HepG2 (cell line): Measurements from ENCODE around the gene SLC13A3. TPM values are rescaled to one million over a fixed set of nuclear protein-coding genes. Genes with fewer than 3 reads are reported as not detected.

ENCODE experiments used
- ARNT ChIP-seq: fragments of 450-650 bp; IDR thresholded peaks from 2 replicates; pipeline ENCODE4 v1.6.1; 2017
- DPF2 ChIP-seq: sonication (generic); formaldehyde crosslinking; IDR thresholded peaks from 2 replicates; pipeline ENCODE4 v1.4.0; 2020; ENCODE audit warnings: mild to moderate bottlenecking, low read depth, missing genetic modification reagents, borderline replicate concordance
- EHMT2 ChIP-seq: fragments of 200-600 bp; sonication (generic); IDR thresholded peaks from 2 replicates; pipeline ENCODE4 v1.7.0; 2017; ENCODE audit warnings: antibody characterized with exemption, low read depth, low read length, borderline replicate concordance
- ELF3 ChIP-seq: IDR thresholded peaks from 2 replicates; pipeline ENCODE4 v1.6.1; 2016; ENCODE audit warnings: missing genetic modification reagents, missing compliant biosample characterization
- ERF ChIP-seq: IDR thresholded peaks from 2 replicates; pipeline ENCODE4 v1.6.1; 2018; ENCODE audit warnings: missing biosample characterization, missing genetic modification reagents
- FOSL1 ChIP-seq: sonication (generic); formaldehyde crosslinking; IDR thresholded peaks from 2 replicates; pipeline ENCODE4 v1.9.0; 2021; ENCODE audit warnings: missing genetic modification reagents, borderline replicate concordance
- GATA4 ChIP-seq: sonication (generic); IDR thresholded peaks from 2 replicates; pipeline ENCODE4 v1.6.1; 2016; ENCODE audit warnings: antibody characterized with exemption, low read depth, borderline replicate concordance
- GLI4 ChIP-seq: sonication (generic); formaldehyde crosslinking; IDR thresholded peaks from 2 replicates; pipeline ENCODE4 v1.5.1; 2020; ENCODE audit warnings: missing genetic modification reagents, mild to moderate bottlenecking, moderate library complexity, borderline replicate concordance
- HDAC1 ChIP-seq: sonication (generic); formaldehyde crosslinking; IDR thresholded peaks from 2 replicates; pipeline ENCODE4 v1.5.1; 2020; ENCODE audit warnings: mild to moderate bottlenecking, missing genetic modification reagents
- HNRNPL ChIP-seq: fragments of 200-400 bp; formaldehyde crosslinking; IDR thresholded peaks from 2 replicates; pipeline ENCODE4 v1.6.1; 2017; ENCODE audit warnings: mild to moderate bottlenecking, low read depth, low read length
- ISL2 ChIP-seq: sonication (generic); formaldehyde crosslinking; IDR thresholded peaks from 2 replicates; pipeline ENCODE4 v1.5.0; 2020; ENCODE audit warnings: missing genetic modification reagents
- KLF12 ChIP-seq: sonication (generic); formaldehyde crosslinking; IDR thresholded peaks from 2 replicates; pipeline ENCODE4 v1.4.0; 2020; ENCODE audit warnings: missing genetic modification reagents, borderline replicate concordance
- MYNN ChIP-seq: sonication (generic); formaldehyde crosslinking; IDR thresholded peaks from 2 replicates; pipeline ENCODE4 v1.4.0; 2020; ENCODE audit warnings: mild to moderate bottlenecking, low read depth, missing genetic modification reagents
- NFE2L2 ChIP-seq: fragments of 150-350 bp; IDR thresholded peaks from 2 replicates; pipeline ENCODE4 v1.6.1; 2014; ENCODE audit warnings: low read length
- ZFP41 ChIP-seq: sonication (generic); formaldehyde crosslinking; IDR thresholded peaks from 2 replicates; pipeline ENCODE4 v1.4.0; 2020; ENCODE audit warnings: mild to moderate bottlenecking, missing genetic modification reagents, borderline replicate concordance
- ZNF451 ChIP-seq: sonication (generic); formaldehyde crosslinking; IDR thresholded peaks from 2 replicates; pipeline ENCODE4 v1.5.0; 2020; ENCODE audit warnings: mild to moderate bottlenecking, missing genetic modification reagents
- polyA plus RNA-seq, 8 experiments: library from polyadenylated mRNA; depleted of rRNA in 3 of 8; stranded (reverse) in 7 of 8; unstranded in 1 of 8; fragments of >200 nt; fragmentation: Illumina TruSeq in 4 of 8; extraction: Trizol in 4 of 8; gene quantifications; 2 replicates each; pipeline versions ENCODE4 v1.2.1 to v1.2.3, GENCODE V29; 2011 to 2016; ENCODE audit warnings: low read depth in 4 of 8, missing spikeins in 1 of 8, mixed read lengths in 1 of 8; ENCODE audit not compliant: insufficient read depth in 1 of 8
- total RNA-seq, 5 experiments: library from RNA; depleted of rRNA; stranded (reverse); fragments of >200 nt; fragmentation: Illumina TruSeq; extraction: Trizol; gene quantifications; 2 replicates each; pipeline ENCODE4 v1.2.3, GENCODE V29; 2016; ENCODE audit warnings: low read depth in 1 of 5
- TF ChIP-seq, protein P1 (sequence below): sonication (generic); formaldehyde crosslinking; IDR thresholded peaks from 2 replicates; pipeline ENCODE4 v1.5.0; 2020; ENCODE audit warnings: missing genetic modification reagents, mild to moderate bottlenecking, borderline replicate concordance
- TF ChIP-seq, protein P2 (sequence below), 2 experiments: sonication (generic) in 1 of 2; formaldehyde crosslinking in 1 of 2; IDR thresholded peaks; 2 replicates each; pipeline versions ENCODE4 v1.4.0 to v1.6.1; 2016 to 2020; ENCODE audit warnings: borderline replicate concordance in 1 of 2, low read depth in 1 of 2, mild to moderate bottlenecking in 1 of 2, missing genetic modification reagents in 1 of 2
- TF ChIP-seq, protein P3 (sequence below): sonication (generic); formaldehyde crosslinking; IDR thresholded peaks from 2 replicates; pipeline ENCODE4 v1.9.0; 2021; ENCODE audit warnings: missing genetic modification reagents, borderline replicate concordance
- TF ChIP-seq, protein P4 (sequence below): sonication (generic); formaldehyde crosslinking; IDR thresholded peaks from 2 replicates; pipeline ENCODE4 v1.8.0; 2022; ENCODE audit warnings: mild to moderate bottlenecking, missing genetic modification reagents, borderline replicate concordance

Gene SLC13A3
- total and polyA plus RNA-seq, 2 of the 13 experiments (the other 11 are each of a cell fraction or from before 2014, with no cell fraction given), result 66.5 to 76.0 TPM

DNA sequence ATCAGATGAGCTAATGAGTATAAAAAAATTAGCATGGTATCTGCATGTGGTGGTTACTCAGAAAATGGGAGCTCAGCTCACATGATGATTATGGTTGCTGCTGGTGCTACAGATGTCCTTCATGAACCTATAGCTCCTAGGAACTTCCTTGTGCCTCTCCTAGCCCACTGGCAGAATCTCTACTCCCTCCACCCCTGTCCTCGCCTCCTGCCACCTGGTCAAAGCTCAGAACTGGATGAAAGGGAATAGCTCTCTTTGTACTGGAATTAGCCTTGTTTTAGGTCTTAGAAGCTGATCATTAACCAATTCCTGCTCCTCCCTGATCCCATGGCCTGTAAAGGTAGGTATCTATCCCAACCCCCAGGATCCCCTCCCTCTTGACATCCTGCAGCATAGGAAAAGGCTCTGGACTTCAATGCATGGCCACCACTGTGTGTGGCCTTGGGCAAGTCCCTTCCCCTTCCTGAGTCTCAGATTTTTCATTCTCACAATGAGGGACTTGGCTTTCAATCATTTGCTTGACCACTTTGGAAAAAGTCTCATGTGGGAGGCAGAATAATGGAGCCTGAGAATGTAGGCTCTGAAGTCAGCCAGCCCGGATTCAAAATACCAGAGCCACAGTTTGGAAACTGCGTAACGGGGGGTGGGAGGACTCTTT is 43.9 kb downstream of the SLC13A3 start (continued):
- TF ChIP-seq HNRNPL (no peak), GLI4 (CRISPR knock-in tag) (no peak), GATA4 (peak; percentile 80; the same call in 1 of the 2 replicates), MYNN (CRISPR knock-in tag) (peak; percentile 35; the same call in 1 of the 2 replicates), DPF2 (CRISPR knock-in tag) (peak; percentile 89), ISL2 (CRISPR knock-in tag) (peak; percentile 71; the same call in 1 of the 2 replicates), FOSL1 (CRISPR knock-in tag) (no peak), ELF3 (CRISPR knock-in tag) (peak; percentile 96), ERF (CRISPR knock-in tag) (peak; percentile 91), ZNF451 (CRISPR knock-in tag) (peak; percentile 44; the same call in 1 of the 2 replicates), ZFP41 (CRISPR knock-in tag) (no peak), EHMT2 (peak; percentile 74), NFE2L2 (no peak), ARNT (no peak), KLF12 (CRISPR knock-in tag) (0 out of 2 replicates have a peak, but pooled peaks have one; percentile 8), HDAC1 (CRISPR knock-in tag) (peak; percentile 69)
- TF ChIP-seq, protein P1, sequence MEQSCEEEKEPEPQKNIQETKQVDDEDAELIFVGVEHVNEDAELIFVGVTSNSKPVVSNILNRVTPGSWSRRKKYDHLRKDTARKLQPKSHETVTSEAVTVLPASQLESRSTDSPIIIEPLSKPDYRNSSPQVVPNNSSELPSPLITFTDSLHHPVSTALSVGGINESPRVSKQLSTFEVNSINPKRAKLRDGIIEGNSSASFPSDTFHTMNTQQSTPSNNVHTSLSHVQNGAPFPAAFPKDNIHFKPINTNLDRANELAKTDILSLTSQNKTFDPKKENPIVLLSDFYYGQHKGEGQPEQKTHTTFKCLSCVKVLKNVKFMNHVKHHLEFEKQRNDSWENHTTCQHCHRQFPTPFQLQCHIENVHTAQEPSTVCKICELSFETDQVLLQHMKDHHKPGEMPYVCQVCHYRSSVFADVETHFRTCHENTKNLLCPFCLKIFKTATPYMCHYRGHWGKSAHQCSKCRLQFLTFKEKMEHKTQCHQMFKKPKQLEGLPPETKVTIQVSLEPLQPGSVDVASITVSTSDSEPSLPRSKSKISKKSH (CRISPR knock-in tag), result no peak
- TF ChIP-seq, protein P2, sequence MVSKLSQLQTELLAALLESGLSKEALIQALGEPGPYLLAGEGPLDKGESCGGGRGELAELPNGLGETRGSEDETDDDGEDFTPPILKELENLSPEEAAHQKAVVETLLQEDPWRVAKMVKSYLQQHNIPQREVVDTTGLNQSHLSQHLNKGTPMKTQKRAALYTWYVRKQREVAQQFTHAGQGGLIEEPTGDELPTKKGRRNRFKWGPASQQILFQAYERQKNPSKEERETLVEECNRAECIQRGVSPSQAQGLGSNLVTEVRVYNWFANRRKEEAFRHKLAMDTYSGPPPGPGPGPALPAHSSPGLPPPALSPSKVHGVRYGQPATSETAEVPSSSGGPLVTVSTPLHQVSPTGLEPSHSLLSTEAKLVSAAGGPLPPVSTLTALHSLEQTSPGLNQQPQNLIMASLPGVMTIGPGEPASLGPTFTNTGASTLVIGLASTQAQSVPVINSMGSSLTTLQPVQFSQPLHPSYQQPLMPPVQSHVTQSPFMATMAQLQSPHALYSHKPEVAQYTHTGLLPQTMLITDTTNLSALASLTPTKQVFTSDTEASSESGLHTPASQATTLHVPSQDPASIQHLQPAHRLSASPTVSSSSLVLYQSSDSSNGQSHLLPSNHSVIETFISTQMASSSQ (IDR thresholded peaks at IDR 0.05; ENCODE audit: low read depth), result peak; percentile 99
- TF ChIP-seq, protein P2 (CRISPR knock-in tag; IDR thresholded peaks at IDR 0.05; ENCODE audit: borderline replicate concordance), result peak; percentile 100
- TF ChIP-seq, protein P3, sequence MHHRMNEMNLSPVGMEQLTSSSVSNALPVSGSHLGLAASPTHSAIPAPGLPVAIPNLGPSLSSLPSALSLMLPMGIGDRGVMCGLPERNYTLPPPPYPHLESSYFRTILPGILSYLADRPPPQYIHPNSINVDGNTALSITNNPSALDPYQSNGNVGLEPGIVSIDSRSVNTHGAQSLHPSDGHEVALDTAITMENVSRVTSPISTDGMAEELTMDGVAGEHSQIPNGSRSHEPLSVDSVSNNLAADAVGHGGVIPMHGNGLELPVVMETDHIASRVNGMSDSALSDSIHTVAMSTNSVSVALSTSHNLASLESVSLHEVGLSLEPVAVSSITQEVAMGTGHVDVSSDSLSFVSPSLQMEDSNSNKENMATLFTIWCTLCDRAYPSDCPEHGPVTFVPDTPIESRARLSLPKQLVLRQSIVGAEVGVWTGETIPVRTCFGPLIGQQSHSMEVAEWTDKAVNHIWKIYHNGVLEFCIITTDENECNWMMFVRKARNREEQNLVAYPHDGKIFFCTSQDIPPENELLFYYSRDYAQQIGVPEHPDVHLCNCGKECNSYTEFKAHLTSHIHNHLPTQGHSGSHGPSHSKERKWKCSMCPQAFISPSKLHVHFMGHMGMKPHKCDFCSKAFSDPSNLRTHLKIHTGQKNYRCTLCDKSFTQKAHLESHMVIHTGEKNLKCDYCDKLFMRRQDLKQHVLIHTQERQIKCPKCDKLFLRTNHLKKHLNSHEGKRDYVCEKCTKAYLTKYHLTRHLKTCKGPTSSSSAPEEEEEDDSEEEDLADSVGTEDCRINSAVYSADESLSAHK (CRISPR knock-in tag), result no peak
- TF ChIP-seq, protein P4, sequence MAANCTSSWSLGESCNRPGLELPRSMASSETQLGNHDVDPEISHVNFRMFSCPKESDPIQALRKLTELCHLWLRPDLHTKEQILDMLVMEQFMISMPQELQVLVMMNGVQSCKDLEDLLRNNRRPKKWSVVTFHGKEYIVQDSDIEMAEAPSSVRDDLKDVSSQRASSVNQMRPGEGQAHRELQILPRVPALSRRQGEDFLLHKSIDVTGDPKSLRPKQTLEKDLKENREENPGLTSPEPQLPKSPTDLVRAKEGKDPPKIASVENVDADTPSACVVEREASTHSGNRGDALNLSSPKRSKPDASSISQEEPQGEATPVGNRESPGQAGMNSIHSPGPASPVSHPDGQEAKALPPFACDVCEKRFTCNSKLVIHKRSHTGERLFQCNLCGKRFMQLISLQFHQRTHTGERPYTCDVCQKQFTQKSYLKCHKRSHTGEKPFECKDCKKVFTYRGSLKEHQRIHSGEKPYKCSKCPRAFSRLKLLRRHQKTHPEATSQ (CRISPR knock-in tag), result peak; percentile 92; the same call in 1 of the 2 replicates
